GM12878 (cell line): ENCODE measurements around the gene ZNF146. TPM values are rescaled to one million over a fixed set of nuclear protein-coding genes. Genes with fewer than 3 reads are reported as not detected.

ENCODE experiments used
- ATAC-seq: fragments of 200-7000 bp; cut with Tn5 transposase; 3 replicates; pipeline ENCODE4 v1.9.1; 2020; ENCODE audit warnings: mild to moderate bottlenecking, moderate library complexity
- BruUV-seq: library from RNA; stranded (reverse); fragments of 400-500 nt; replicated peaks from 2 replicates; lab custom pipeline; 2021; lab: Mats Ljungman, UMichigan
- CTCF ChIA-PET: fragments of 300-600 bp; sonication (Branson Sonifier 250); formaldehyde crosslinking; extraction: SDS; loops from one replicate; lab custom pipeline; 2021; ENCODE audit warnings: inconsistent platforms; lab: Yijun Ruan, JAX
- POLR2A ChIA-PET: fragments of 350-600 bp; formaldehyde crosslinking; extraction: SDS; loops from one replicate; lab custom pipeline; 2021; ENCODE audit warnings: inconsistent platforms; lab: Charles Lee
- RAD21 ChIA-PET: fragments of 300-600 bp; sonication (Branson Sonifier 250); formaldehyde crosslinking; loops from one replicate; lab custom pipeline; 2023; ENCODE audit warnings: antibody characterized with exemption; ENCODE audit not compliant: unreplicated experiment; lab: Charles Lee
- SMC1A ChIA-PET: fragments of 300-600 bp; sonication (Branson Sonifier 250); formaldehyde crosslinking; loops from one replicate; lab custom pipeline; 2023; ENCODE audit not compliant: unreplicated experiment, uncharacterized antibody; lab: Charles Lee
- DNase-seq: peaks from one replicate; pipeline ENCODE4 v3.0.0-alpha.2; 2011; ENCODE audit warnings: low read depth, low spot score
- FAIRE-seq: peaks from 3 replicates; lab custom pipeline; 2011; peaks lifted over from hg19 to GRCh38; lab: Jason Lieb, UNC
- H2AFZ ChIP-seq: 2 replicates; pipeline ENCODE4 v1.6.0; 2011; ENCODE audit warnings: low read depth, low read length, control low read depth; ENCODE audit not compliant: control insufficient read depth
- H3K27ac ChIP-seq: 2 replicates; pipeline ENCODE4 v1.5.1; 2011; ENCODE audit warnings: control low read depth; ENCODE audit not compliant: control insufficient read depth, insufficient read depth
- H3K27me3 ChIP-seq, 2 experiments: replicated peaks in 1 of 2; 2 replicates each; pipeline versions ENCODE4 v1.6.0 to v1.6.1; 2011; ENCODE audit warnings: low read length in 1 of 2; ENCODE audit not compliant: control insufficient read depth in 2 of 2, insufficient read depth in 2 of 2
- H3K36me3 ChIP-seq, 2 experiments: 2 replicates each; pipeline ENCODE4 v1.5.1; 2011; ENCODE audit warnings: low read length in 1 of 2; ENCODE audit not compliant: control insufficient read depth in 2 of 2, insufficient read depth in 2 of 2
- H3K4me1 ChIP-seq: 2 replicates; pipeline ENCODE4 v1.6.1; 2011; ENCODE audit warnings: mild to moderate bottlenecking, low read length, moderate library complexity, mixed read lengths; ENCODE audit not compliant: control insufficient read depth, insufficient read depth
- H3K4me2 ChIP-seq: 2 replicates; pipeline ENCODE4 v1.6.0; 2011; ENCODE audit warnings: control low read depth; ENCODE audit not compliant: control insufficient read depth, insufficient read depth
- H3K4me3 ChIP-seq: fragments of 200-600 bp; sonication (generic); 2 replicates; pipeline ENCODE4 v1.5.1; 2016
- H3K79me2 ChIP-seq: 2 replicates; pipeline ENCODE4 v1.6.0; 2011; ENCODE audit warnings: low read length; ENCODE audit not compliant: control insufficient read depth, insufficient read depth
- H3K9ac ChIP-seq: 2 replicates; pipeline ENCODE4 v1.8.0; 2011; ENCODE audit warnings: low read length, control low read depth, mixed read lengths; ENCODE audit not compliant: control insufficient read depth, insufficient read depth
- H3K9me3 ChIP-seq: replicated peaks from 3 replicates; pipeline ENCODE4 v1.5.1; 2011; ENCODE audit warnings: mild to moderate bottlenecking, low read length; ENCODE audit not compliant: control insufficient read depth, insufficient read depth
- H4K20me1 ChIP-seq: 2 replicates; pipeline ENCODE4 v1.6.0; 2011; ENCODE audit not compliant: control insufficient read depth, insufficient read depth
- CHD1 ChIP-seq: IDR thresholded peaks from 2 replicates; pipeline ENCODE4 v1.6.1; 2012; ENCODE audit warnings: low read depth, low read length, improper control_type of control experiment
- CREM ChIP-seq: IDR thresholded peaks from 2 replicates; pipeline ENCODE4 v1.6.1; 2014; ENCODE audit warnings: antibody characterized with exemption, low read depth
- ETV6 ChIP-seq, 2 experiments: fragments of 450-650 bp in 1 of 2; IDR thresholded peaks in 1 of 2; conservative IDR thresholded peaks in 1 of 2; 2 replicates each; pipeline ENCODE4 v1.6.1; 2014; ENCODE audit warnings: antibody characterized with exemption in 1 of 2, borderline replicate concordance in 1 of 2, low read depth in 1 of 2, mild to moderate bottlenecking in 1 of 2, moderate library complexity in 1 of 2
- GABPA ChIP-seq: IDR thresholded peaks from 2 replicates; pipeline ENCODE4 v1.6.1; 2014; ENCODE audit warnings: antibody characterized with exemption, low read depth, mild to moderate bottlenecking, inconsistent platforms
- JUND ChIP-seq: IDR thresholded peaks from 2 replicates; pipeline ENCODE4 v1.6.1; 2012; ENCODE audit warnings: low read depth, mild to moderate bottlenecking, low read length, improper control_type of control experiment, moderate library complexity
- KAT2A ChIP-seq: conservative IDR thresholded peaks from 2 replicates; pipeline ENCODE4 v1.6.1; 2011; ENCODE audit warnings: low read depth, low read length; ENCODE audit not compliant: control insufficient read depth
- NFYB ChIP-seq: IDR thresholded peaks from 2 replicates; pipeline ENCODE4 v1.6.1; 2011; ENCODE audit warnings: low read depth, mild to moderate bottlenecking, low read length, improper control_type of control experiment, moderate library complexity; ENCODE audit not compliant: insufficient read depth
- PML ChIP-seq: IDR thresholded peaks from 2 replicates; pipeline ENCODE4 v1.6.1; 2012; ENCODE audit warnings: low read length, inconsistent platforms
- RB1 ChIP-seq: fragments of 450-650 bp; formaldehyde crosslinking; IDR thresholded peaks from 2 replicates; pipeline ENCODE4 v1.6.1; 2017; ENCODE audit warnings: mild to moderate bottlenecking, borderline replicate concordance
- RBBP5 ChIP-seq: fragments of 200-600 bp; sonication (generic); conservative IDR thresholded peaks from 2 replicates; pipeline ENCODE4 v1.6.1; 2016
- SMARCA5 ChIP-seq: fragments of 450-650 bp; IDR thresholded peaks from 2 replicates; pipeline ENCODE4 v1.6.1; 2017; ENCODE audit warnings: mild to moderate bottlenecking
- SP1 ChIP-seq: IDR thresholded peaks from one replicate; pipeline ENCODE4 v1.6.1; 2011; ENCODE audit warnings: low read depth, low read length
- SUZ12 ChIP-seq: fragments of 200-600 bp; sonication (generic); IDR thresholded peaks from one replicate; pipeline ENCODE4 v1.6.1; 2018; ENCODE audit warnings: antibody characterized with exemption, mild to moderate bottlenecking; ENCODE audit not compliant: unreplicated experiment
- TARDBP ChIP-seq: IDR thresholded peaks from 2 replicates; pipeline ENCODE4 v1.6.1; 2016; ENCODE audit warnings: borderline replicate concordance
- TCF7 ChIP-seq: IDR thresholded peaks from 2 replicates; pipeline ENCODE4 v1.6.1; 2014; ENCODE audit warnings: antibody characterized with exemption, borderline replicate concordance
- YBX1 ChIP-seq: fragments of 450-650 bp; IDR thresholded peaks from 2 replicates; pipeline ENCODE4 v1.6.1; 2016; ENCODE audit warnings: antibody characterized with exemption
- WGBS: methylation state at CpG from one replicate; pipeline ENCODE4 v1.1.6; 2016; ENCODE audit warnings: low lambda C conversion rate; ENCODE audit not compliant: insufficient replicate concordance, insufficient coverage; ENCODE audit errors: missing lambda C conversion rate; 5-methylcytosine and 5-hydroxymethylcytosine counted together
- in situ Hi-C: fragments of 300-500 bp; cut with MboI; formaldehyde crosslinking; loops from 9 replicates; pipeline ENCODE4 v1.14.3; 2018; ENCODE audit warnings: mixed read lengths
- intact Hi-C: fragments of 100-400 bp; cut with micrococcal nuclease; formaldehyde crosslinking; loops from one replicate; pipeline ENCODE4 v1.14.2; 2022; ENCODE audit not compliant: unreplicated experiment
- polyA plus RNA-seq, 11 experiments: library from polyadenylated mRNA; depleted of rRNA in 4 of 11; unstranded in 6 of 11; stranded (reverse) in 5 of 11; fragments of >200 nt; fragmentation: Nextera tagmentation in 4 of 11; fragmentation: Illumina TruSeq in 1 of 11; extraction: Ambion mirVana in 4 of 11; extraction: Trizol in 1 of 11; gene quantifications; 1 replicate in 1 of 11; 2 replicates in 10 of 11; pipeline versions ENCODE4 v1.2.1 to v1.2.3, GENCODE V29; 2011 to 2016; ENCODE audit warnings: inconsistent platforms in 2 of 11, missing spikeins in 2 of 11, low read depth in 1 of 11
- total RNA-seq, 4 experiments: library from RNA; depleted of rRNA in 3 of 4; stranded (reverse); fragments of >200 nt in 3 of 4; fragmentation: Illumina TruSeq in 1 of 4; extraction: Trizol in 1 of 4; gene quantifications; 2 replicates each; pipeline versions ENCODE4 v1.2.1 to v1.2.3, GENCODE V29; 2013 to 2021
- TF ChIP-seq, protein P1 (sequence below): IDR thresholded peaks from 2 replicates; pipeline ENCODE4 v1.6.1; 2011; ENCODE audit warnings: borderline replicate concordance, low read depth, mild to moderate bottlenecking, moderate library complexity, mixed read lengths, low read length; ENCODE audit not compliant: insufficient read depth; ENCODE audit errors: extremely low read length
- TF ChIP-seq, protein P2 (sequence below): IDR thresholded peaks from 2 replicates; pipeline ENCODE4 v1.6.1; 2012; ENCODE audit warnings: low read depth, low read length, improper control_type of control experiment

ZNF146 gene
- total and polyA plus RNA-seq, 10 of the 15 experiments (the other 5 are each of a cell fraction or from before 2014, with no cell fraction given): 20.0 to 115 (median 71.2) TPM

DNA sequence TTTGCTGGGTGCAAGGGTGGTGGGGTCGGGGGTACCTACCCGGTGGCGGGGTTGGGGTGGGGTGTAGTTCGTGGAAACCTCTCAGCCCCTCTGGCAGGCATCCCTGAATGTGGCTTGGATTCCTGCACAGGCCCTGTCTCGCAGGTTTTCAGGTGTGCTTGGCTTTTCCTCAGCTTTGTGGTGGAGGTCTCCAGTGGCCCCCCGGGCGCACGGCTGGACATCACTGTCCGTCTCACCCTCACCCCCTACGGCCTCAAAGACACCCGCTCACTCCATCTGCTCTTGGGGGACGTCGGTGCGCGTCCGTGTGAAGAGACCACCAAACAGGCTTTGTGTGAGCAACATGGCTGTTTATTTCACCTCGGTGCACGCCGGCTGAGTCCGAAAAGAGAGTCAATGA, 44.3 kb downstream of the ZNF146 start:
- H3K36me3 ChIP-seq: no peaks in the 10 kb centered on the region
- intact Hi-C loops: no loop called here
- DNase-seq: no peak
- 69% methylated on average over 20 of the region's 20 CpGs for WGBS
- SMC1A ChIA-PET: no interaction called here
- RAD21 ChIA-PET: no interaction called here
- in situ Hi-C loops: no loop called here
- BruUV-seq: no TSS peak
- TF ChIP-seq SP1 (no peak), TARDBP (no peak), GABPA (no peak), JUND (no peak), CREM (no peak), KAT2A (no peak), ETV6 (conservative IDR thresholded peaks at IDR 0.05 in 1 of 2, IDR thresholded peaks at IDR 0.05 in 1 of 2; ENCODE audit: borderline replicate concordance in 1 of 2, low read depth in 1 of 2) (no peak), TCF7 (no peak), PML (no peak), RB1 (no peak), CHD1 (no peak), SMARCA5 (no peak), SUZ12 (no peak), NFYB (no peak), YBX1 (no peak), RBBP5 (no peak)
- TF ChIP-seq, protein P1, sequence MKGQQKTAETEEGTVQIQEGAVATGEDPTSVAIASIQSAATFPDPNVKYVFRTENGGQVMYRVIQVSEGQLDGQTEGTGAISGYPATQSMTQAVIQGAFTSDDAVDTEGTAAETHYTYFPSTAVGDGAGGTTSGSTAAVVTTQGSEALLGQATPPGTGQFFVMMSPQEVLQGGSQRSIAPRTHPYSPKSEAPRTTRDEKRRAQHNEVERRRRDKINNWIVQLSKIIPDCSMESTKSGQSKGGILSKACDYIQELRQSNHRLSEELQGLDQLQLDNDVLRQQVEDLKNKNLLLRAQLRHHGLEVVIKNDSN: no peak
- TF ChIP-seq, protein P2, sequence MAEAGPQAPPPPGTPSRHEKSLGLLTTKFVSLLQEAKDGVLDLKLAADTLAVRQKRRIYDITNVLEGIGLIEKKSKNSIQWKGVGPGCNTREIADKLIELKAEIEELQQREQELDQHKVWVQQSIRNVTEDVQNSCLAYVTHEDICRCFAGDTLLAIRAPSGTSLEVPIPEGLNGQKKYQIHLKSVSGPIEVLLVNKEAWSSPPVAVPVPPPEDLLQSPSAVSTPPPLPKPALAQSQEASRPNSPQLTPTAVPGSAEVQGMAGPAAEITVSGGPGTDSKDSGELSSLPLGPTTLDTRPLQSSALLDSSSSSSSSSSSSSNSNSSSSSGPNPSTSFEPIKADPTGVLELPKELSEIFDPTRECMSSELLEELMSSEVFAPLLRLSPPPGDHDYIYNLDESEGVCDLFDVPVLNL: no peak
- TF ChIP-seq, all 136 proteins: peak for 0
- H3K9me3 ChIP-seq: no peaks in the 10 kb centered on the region; the same call in 2 of the 3 replicates
- no peak overlapping the region for H3K9ac ChIP-seq
- FAIRE-seq: no peak
- H3K27ac ChIP-seq: no peak overlapping the region
- ChIA-PET POLR2A (no interaction called here), CTCF (no interaction called here)
- H3K4me3 ChIP-seq: no peak overlapping the region
- H3K27me3 ChIP-seq: no peaks in the 10 kb centered on the region
- no peak overlapping the region for H3K4me2 ChIP-seq
- no peak overlapping the region for H2AFZ ChIP-seq
- ATAC-seq: no peak
- H3K79me2 ChIP-seq: no peaks in the 10 kb centered on the region
- H3K4me1 ChIP-seq: no peaks in the 10 kb centered on the region
- H4K20me1 ChIP-seq: no peaks in the 10 kb centered on the region
